HG03565 (cell line): ENCODE data around the gene IL1F10.
A peak's percentile ranks its signal among the peaks of the same experiment; 100 is the strongest.

ENCODE experiments used
- ATAC-seq: cut with Tn5 transposase; IDR thresholded peaks from one replicate; pipeline ENCODE4 v1.9.1; 2021; ENCODE audit warnings: mild to moderate bottlenecking, moderate library complexity; ENCODE audit not compliant: unreplicated experiment

The IL1F10 gene

GRCh38 chr2:113111823-113112287 lies 44.1 kb downstream of the IL1F10 start:
- ATAC-seq = no peak

- ATAC-seq = no peak
Observed at GRCh38 chr2:113112441-113112840, 44.7 kb downstream of the IL1F10 start.

- ATAC-seq = no peak
Observed at GRCh38 chr2:113112871-113113270, 45.1 kb downstream of the IL1F10 start.

GRCh38 chr2:113113807-113114206 lies 46.0 kb downstream of the IL1F10 start:
- no peak for ATAC-seq

- no peak for ATAC-seq
Observed at GRCh38 chr2:113114224-113114945, 46.6 kb downstream of the IL1F10 start.

- no peak for ATAC-seq
Observed at GRCh38 chr2:113114996-113115395, 47.2 kb downstream of the IL1F10 start.

- peak; percentile 46 for ATAC-seq
Observed at GRCh38 chr2:113116100-113116958, 48.6 kb downstream of the IL1F10 start.

GRCh38 chr2:113117541-113118262 lies 49.9 kb downstream of the IL1F10 start:
- no peak for ATAC-seq

- no peak for ATAC-seq
Observed at GRCh38 chr2:113118263-113118657, 50.5 kb downstream of the IL1F10 start.

GRCh38 chr2:113119111-113119510 lies 51.3 kb downstream of the IL1F10 start:
- no peak for ATAC-seq

- no peak for ATAC-seq
Observed at GRCh38 chr2:113120861-113121260, 53.1 kb downstream of the IL1F10 start.

GRCh38 chr2:113122364-113122763 lies 54.6 kb downstream of the IL1F10 start:
- no peak for ATAC-seq

- ATAC-seq = no peak
Observed at GRCh38 chr2:113123726-113124125, 56.0 kb downstream of the IL1F10 start.

- peak; percentile 54 for ATAC-seq
Observed at GRCh38 chr2:113124181-113124961, 56.6 kb downstream of the IL1F10 start.
